ENCODE measurements around the gene GPR142.

- TF ChIP-seq CTCF (conservative IDR thresholded peaks at IDR 0.05; ENCODE audit: low read depth, low read length) (no peak), EZH2phosphoT487 (IDR thresholded peaks at IDR 0.05; ENCODE audit: borderline replicate concordance, low read length) (no peak)
These were observed 37.5 kb downstream of the GPR142 start for GRCh38 chr17:74404789-74405188.

All from PC-3 (cell line).